Measurements from ENCODE around the gene LTBP2. TPM values are rescaled to one million over a fixed set of nuclear protein-coding genes. Genes with fewer than 3 reads are reported as not detected.

The LTBP2 gene
- total and polyA plus RNA-seq, 2 of the 8 experiments (the other 6 are each of a cell fraction or from before 2014, with no cell fraction given), result 0.48 to 0.89 TPM

DNA sequence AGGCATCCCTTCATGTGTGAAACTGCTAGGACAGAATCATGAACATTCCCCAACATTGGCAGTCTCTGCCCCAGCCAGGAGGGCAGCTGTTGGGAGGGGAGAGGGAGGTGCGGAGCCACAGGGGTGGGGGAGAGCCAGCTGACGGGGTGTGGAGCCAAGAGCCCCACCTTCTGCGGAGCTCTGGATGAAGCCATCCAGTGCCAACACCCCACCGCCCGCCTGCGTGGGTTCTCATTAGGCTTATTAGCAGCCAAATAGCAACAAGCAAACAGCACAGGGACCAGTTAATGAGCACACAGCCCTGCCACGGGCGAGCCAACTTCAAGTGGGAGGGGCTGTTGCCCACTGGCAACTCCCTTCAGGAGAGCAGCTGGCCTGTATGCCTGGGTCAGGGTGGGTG is 12.1 kb downstream of the LTBP2 start (continued):
- no peak for TF ChIP-seq TCF12 (IDR thresholded peaks at IDR 0.05; ENCODE audit: low read depth, low read length)
- no peak for TF ChIP-seq TEAD4 (IDR thresholded peaks at IDR 0.05; ENCODE audit: low read depth, low read length)
- TF ChIP-seq BCL11A (IDR thresholded peaks at IDR 0.05; ENCODE audit: low read depth in 2 of 2, low read length in 2 of 2), result no peak
- TF ChIP-seq TBP (IDR thresholded peaks at IDR 0.05; ENCODE audit: low read depth, low read length), result no peak

All from H1 (cell line).